Measurements from ENCODE around the gene HOXC11.

Gene HOXC11

GRCh38 chr12:53980104-53980801 is 7.3 kb downstream of the HOXC11 start:
- TF ChIP-seq ZNF70 (CRISPR knock-in tag; IDR thresholded peaks at IDR 0.05) (no peak), CSRNP3 (CRISPR knock-in tag; IDR thresholded peaks at IDR 0.05) (no peak), PATZ1 (CRISPR knock-in tag; IDR thresholded peaks at IDR 0.05; ENCODE audit: borderline replicate concordance) (no peak), ARNTL (CRISPR knock-in tag; IDR thresholded peaks at IDR 0.05; ENCODE audit: borderline replicate concordance, low read depth) (no peak), ZFP3 (CRISPR knock-in tag; IDR thresholded peaks at IDR 0.05) (no peak), GLIS3 (CRISPR knock-in tag; IDR thresholded peaks at IDR 0.05) (no peak), ISL1 (CRISPR knock-in tag; IDR thresholded peaks at IDR 0.05) (no peak), ZNF8 (CRISPR knock-in tag; IDR thresholded peaks at IDR 0.05) (no peak), PPARA (CRISPR knock-in tag; IDR thresholded peaks at IDR 0.05; ENCODE audit: borderline replicate concordance) (no peak), ZFP30 (CRISPR knock-in tag; IDR thresholded peaks at IDR 0.05) (no peak), CSDC2 (CRISPR knock-in tag; IDR thresholded peaks at IDR 0.05) (no peak), TCF4 (CRISPR knock-in tag; IDR thresholded peaks at IDR 0.05; ENCODE audit: borderline replicate concordance) (no peak), ESRRG (CRISPR knock-in tag; IDR thresholded peaks at IDR 0.05) (no peak)
- ATAC-seq: no peak

- ATAC-seq: no peak
- no peak for TF ChIP-seq ZFP30 (CRISPR knock-in tag; IDR thresholded peaks at IDR 0.05)
- TF ChIP-seq TCF4 (CRISPR knock-in tag; IDR thresholded peaks at IDR 0.05; ENCODE audit: borderline replicate concordance): no peak
- no peak for TF ChIP-seq RARB (CRISPR knock-in tag; IDR thresholded peaks at IDR 0.05)
- no peak for TF ChIP-seq ZC3H10 (CRISPR knock-in tag; IDR thresholded peaks at IDR 0.05)
- no peak for TF ChIP-seq PATZ1 (CRISPR knock-in tag; IDR thresholded peaks at IDR 0.05; ENCODE audit: borderline replicate concordance)
- TF ChIP-seq CSDC2 (CRISPR knock-in tag; IDR thresholded peaks at IDR 0.05): no peak
- no peak for TF ChIP-seq ARNTL (CRISPR knock-in tag; IDR thresholded peaks at IDR 0.05; ENCODE audit: borderline replicate concordance, low read depth)
- TF ChIP-seq CREB5 (CRISPR knock-in tag; IDR thresholded peaks at IDR 0.05; ENCODE audit: low read depth): no peak
- TF ChIP-seq ISL1 (CRISPR knock-in tag; IDR thresholded peaks at IDR 0.05): no peak
- no peak for TF ChIP-seq SNAI2 (CRISPR knock-in tag; IDR thresholded peaks at IDR 0.05)
- TF ChIP-seq ZFP3 (CRISPR knock-in tag; IDR thresholded peaks at IDR 0.05): no peak
- no peak for TF ChIP-seq ZNF565 (CRISPR knock-in tag; conservative IDR thresholded peaks at IDR 0.05; ENCODE audit: low read depth)
Observed at GRCh38 chr12:53980802-53981496, 8.0 kb downstream of the HOXC11 start.

GRCh38 chr12:53981634-53982565 is 9.0 kb downstream of the HOXC11 start:
- no peak for ATAC-seq
- TF ChIP-seq ZNF565 (CRISPR knock-in tag; conservative IDR thresholded peaks at IDR 0.05; ENCODE audit: low read depth): no peak
- no peak for TF ChIP-seq OSR1 (CRISPR knock-in tag; IDR thresholded peaks at IDR 0.05)
- TF ChIP-seq GLIS3 (CRISPR knock-in tag; IDR thresholded peaks at IDR 0.05): no peak
- no peak for TF ChIP-seq POU6F1 (CRISPR knock-in tag; IDR thresholded peaks at IDR 0.05; ENCODE audit: borderline replicate concordance, low read depth)
- no peak for TF ChIP-seq ZC3H10 (CRISPR knock-in tag; IDR thresholded peaks at IDR 0.05)
- no peak for TF ChIP-seq ESRRG (CRISPR knock-in tag; IDR thresholded peaks at IDR 0.05)
- no peak for TF ChIP-seq CSRNP3 (CRISPR knock-in tag; IDR thresholded peaks at IDR 0.05)
